Loucy (cell line): ENCODE measurements around the gene LARP4.

ENCODE experiments used
- EZH2phosphoT487 ChIP-seq: fragments of 200-600 bp; IDR thresholded peaks from 2 replicates; pipeline ENCODE4 v1.6.1; 2018; ENCODE audit warnings: antibody characterized with exemption, mild to moderate bottlenecking, moderate library complexity, borderline replicate concordance
- TF ChIP-seq, protein P1 (sequence below): fragments of 200-600 bp; sonication (generic); conservative IDR thresholded peaks from 2 replicates; pipeline ENCODE4 v1.5.1; 2014; ENCODE audit warnings: mild to moderate bottlenecking, antibody characterized with exemption, low read length

DNA sequence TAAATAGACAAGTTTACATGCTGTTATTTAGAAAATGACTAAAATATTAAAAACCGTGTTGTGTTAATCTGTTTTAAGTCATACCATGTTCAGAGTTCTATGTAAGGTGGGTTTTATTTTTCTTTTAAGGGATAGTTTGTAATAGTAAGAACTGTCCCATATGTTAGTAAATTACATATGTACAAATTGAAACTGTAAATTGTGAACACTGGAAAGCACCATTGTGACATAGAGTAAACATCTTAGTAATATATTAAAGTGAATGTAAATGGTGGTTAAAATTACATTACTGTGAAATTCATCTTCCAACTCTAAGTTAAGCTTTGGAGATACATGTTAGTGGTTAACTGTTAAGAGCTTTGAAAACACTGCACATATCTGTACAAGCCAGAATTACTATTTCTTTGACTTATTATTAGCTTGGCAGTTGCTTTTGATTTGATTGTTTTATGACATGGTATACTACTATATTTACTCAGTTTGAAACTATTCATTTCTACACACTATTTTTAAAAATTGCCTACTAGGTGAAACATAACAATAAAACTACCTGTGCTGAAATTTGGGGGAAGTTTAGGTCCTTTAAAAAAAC, 76.7 kb downstream of the LARP4 start:
- TF ChIP-seq, protein P1, sequence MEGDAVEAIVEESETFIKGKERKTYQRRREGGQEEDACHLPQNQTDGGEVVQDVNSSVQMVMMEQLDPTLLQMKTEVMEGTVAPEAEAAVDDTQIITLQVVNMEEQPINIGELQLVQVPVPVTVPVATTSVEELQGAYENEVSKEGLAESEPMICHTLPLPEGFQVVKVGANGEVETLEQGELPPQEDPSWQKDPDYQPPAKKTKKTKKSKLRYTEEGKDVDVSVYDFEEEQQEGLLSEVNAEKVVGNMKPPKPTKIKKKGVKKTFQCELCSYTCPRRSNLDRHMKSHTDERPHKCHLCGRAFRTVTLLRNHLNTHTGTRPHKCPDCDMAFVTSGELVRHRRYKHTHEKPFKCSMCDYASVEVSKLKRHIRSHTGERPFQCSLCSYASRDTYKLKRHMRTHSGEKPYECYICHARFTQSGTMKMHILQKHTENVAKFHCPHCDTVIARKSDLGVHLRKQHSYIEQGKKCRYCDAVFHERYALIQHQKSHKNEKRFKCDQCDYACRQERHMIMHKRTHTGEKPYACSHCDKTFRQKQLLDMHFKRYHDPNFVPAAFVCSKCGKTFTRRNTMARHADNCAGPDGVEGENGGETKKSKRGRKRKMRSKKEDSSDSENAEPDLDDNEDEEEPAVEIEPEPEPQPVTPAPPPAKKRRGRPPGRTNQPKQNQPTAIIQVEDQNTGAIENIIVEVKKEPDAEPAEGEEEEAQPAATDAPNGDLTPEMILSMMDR = no peak
- TF ChIP-seq EZH2phosphoT487 = no peak
